OCI-LY7 (cell line): Measurements from ENCODE around the gene FEZ2.

Source experiments
- CTCF ChIP-seq: fragments of 200-600 bp; sonication (generic); conservative IDR thresholded peaks from 2 replicates; pipeline ENCODE4 v1.5.1; 2014; ENCODE audit warnings: mild to moderate bottlenecking, antibody characterized with exemption, low read length, moderate library complexity, mixed read lengths
- EZH2phosphoT487 ChIP-seq: fragments of 200-600 bp; sonication (generic); IDR thresholded peaks from 2 replicates; pipeline ENCODE4 v1.6.1; 2018; ENCODE audit warnings: low read depth, borderline replicate concordance, mild to moderate bottlenecking, mixed run types, antibody characterized with exemption, low read length, moderate library complexity, mixed read lengths

DNA sequence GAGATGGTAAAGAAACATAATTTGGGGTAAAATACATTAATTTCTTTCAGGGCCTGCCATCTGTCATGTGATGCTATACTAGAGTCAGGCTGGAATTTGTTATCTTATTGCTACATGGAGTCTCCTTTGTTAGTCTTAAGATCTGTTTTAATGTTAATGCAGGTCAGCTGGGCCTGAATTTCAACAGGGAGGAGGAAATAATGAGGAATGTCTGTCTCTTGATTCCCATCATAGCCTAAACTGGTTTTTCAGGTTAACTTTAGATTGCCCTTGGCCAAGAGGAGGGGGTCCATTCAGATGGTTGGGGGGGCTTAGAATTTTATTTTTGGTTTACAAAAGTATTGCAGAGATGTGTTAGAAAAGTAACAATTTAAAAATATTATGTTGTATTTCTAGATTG, 19.0 kb upstream of the FEZ2 start:
- TF ChIP-seq CTCF = no peak
- no peak for TF ChIP-seq EZH2phosphoT487
